ENCODE data around the gene SLIT3.

Gene SLIT3

GRCh38 chr5:168779333-168779732, 521.6 kb downstream of the SLIT3 start:
- no peak for DNase-seq

- DNase-seq: no peak
Observed at GRCh38 chr5:168778536-168778935, 522.4 kb downstream of the SLIT3 start.

GRCh38 chr5:168777651-168778050, 523.3 kb downstream of the SLIT3 start:
- DNase-seq: no peak

- DNase-seq: no peak
Observed at GRCh38 chr5:168776070-168776469, 524.9 kb downstream of the SLIT3 start.

- DNase-seq: no peak
Observed at GRCh38 chr5:168773226-168773625, 527.7 kb downstream of the SLIT3 start.

GRCh38 chr5:168772316-168772961, 528.5 kb downstream of the SLIT3 start:
- no peak for DNase-seq

GRCh38 chr5:168771678-168772077, 529.3 kb downstream of the SLIT3 start:
- no peak for DNase-seq

GRCh38 chr5:168770996-168771395, 529.9 kb downstream of the SLIT3 start:
- no peak for DNase-seq

- no peak for DNase-seq
Observed at GRCh38 chr5:168770036-168770498, 530.9 kb downstream of the SLIT3 start.

- DNase-seq: no peak
Observed at GRCh38 chr5:168768172-168768571, 532.8 kb downstream of the SLIT3 start.

GRCh38 chr5:168766426-168766700, 534.6 kb downstream of the SLIT3 start:
- DNase-seq: no peak

GRCh38 chr5:168765551-168766425, 535.2 kb downstream of the SLIT3 start:
- no peak for DNase-seq

- DNase-seq: no peak
Observed at GRCh38 chr5:168765086-168765550, 535.8 kb downstream of the SLIT3 start.

- DNase-seq: no peak
Observed at GRCh38 chr5:168756453-168757391, 544.2 kb downstream of the SLIT3 start.

- DNase-seq: no peak
Observed at GRCh38 chr5:168755548-168756093, 545.3 kb downstream of the SLIT3 start.

- DNase-seq: no peak
Observed at GRCh38 chr5:168753691-168754254, 547.2 kb downstream of the SLIT3 start.

- DNase-seq: no peak
Observed at GRCh38 chr5:168752416-168753190, 548.3 kb downstream of the SLIT3 start.

- no peak for DNase-seq
Observed at GRCh38 chr5:168752012-168752411, 548.9 kb downstream of the SLIT3 start.

GRCh38 chr5:168750926-168751325, 550.0 kb downstream of the SLIT3 start:
- DNase-seq: no peak

- no peak for DNase-seq
Observed at GRCh38 chr5:168749391-168750100, 551.4 kb downstream of the SLIT3 start.

Data from stimulated activated CD4-positive, alpha-beta T cell treated with anti-CD3 and anti-CD28 coated beads, Interleukin-4, amount 100 ng/mL, for 1 hour (primary cell).